ENCODE measurements around the gene PNPLA1.

DNA sequence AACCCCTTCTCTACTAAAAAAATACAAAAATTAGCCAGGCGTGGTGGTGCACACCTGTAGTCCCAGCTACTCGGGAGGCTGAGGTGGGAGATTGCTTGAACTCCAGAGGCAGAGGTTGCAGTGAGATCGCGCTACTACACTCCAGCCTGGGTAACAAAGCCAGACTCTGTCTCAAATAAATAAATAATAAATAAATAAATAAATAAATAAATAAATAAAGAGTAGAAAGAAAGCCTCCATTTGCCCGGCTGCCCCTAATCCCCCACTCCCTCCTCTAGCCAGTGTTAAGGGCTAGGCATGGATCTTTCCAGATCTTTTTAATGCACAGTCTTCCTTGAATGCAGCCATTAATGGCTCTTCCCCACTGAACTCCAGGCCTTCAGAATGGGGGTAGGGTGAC lies 3.2 kb downstream of the PNPLA1 start:
- TF ChIP-seq, protein P1, sequence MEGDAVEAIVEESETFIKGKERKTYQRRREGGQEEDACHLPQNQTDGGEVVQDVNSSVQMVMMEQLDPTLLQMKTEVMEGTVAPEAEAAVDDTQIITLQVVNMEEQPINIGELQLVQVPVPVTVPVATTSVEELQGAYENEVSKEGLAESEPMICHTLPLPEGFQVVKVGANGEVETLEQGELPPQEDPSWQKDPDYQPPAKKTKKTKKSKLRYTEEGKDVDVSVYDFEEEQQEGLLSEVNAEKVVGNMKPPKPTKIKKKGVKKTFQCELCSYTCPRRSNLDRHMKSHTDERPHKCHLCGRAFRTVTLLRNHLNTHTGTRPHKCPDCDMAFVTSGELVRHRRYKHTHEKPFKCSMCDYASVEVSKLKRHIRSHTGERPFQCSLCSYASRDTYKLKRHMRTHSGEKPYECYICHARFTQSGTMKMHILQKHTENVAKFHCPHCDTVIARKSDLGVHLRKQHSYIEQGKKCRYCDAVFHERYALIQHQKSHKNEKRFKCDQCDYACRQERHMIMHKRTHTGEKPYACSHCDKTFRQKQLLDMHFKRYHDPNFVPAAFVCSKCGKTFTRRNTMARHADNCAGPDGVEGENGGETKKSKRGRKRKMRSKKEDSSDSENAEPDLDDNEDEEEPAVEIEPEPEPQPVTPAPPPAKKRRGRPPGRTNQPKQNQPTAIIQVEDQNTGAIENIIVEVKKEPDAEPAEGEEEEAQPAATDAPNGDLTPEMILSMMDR (IDR thresholded peaks at IDR 0.05; ENCODE audit: insufficient read depth, low read length, poor library complexity, severe bottlenecking), result no peak
- TF ChIP-seq EZH2phosphoT487 (conservative IDR thresholded peaks at IDR 0.05; ENCODE audit: low read length), result no peak
